ENCODE measurements around the gene ZNF736. TPM values are rescaled to one million over a fixed set of nuclear protein-coding genes. Genes with fewer than 3 reads are reported as not detected.
"Not testable (repeated sequence)": the region's sequence is repeated elsewhere in the genome, so short reads cannot be mapped to it uniquely, and the experiment has no call there.

ZNF736 gene
- total RNA-seq, 1 donor from 2014 or later, result not detected

DNA sequence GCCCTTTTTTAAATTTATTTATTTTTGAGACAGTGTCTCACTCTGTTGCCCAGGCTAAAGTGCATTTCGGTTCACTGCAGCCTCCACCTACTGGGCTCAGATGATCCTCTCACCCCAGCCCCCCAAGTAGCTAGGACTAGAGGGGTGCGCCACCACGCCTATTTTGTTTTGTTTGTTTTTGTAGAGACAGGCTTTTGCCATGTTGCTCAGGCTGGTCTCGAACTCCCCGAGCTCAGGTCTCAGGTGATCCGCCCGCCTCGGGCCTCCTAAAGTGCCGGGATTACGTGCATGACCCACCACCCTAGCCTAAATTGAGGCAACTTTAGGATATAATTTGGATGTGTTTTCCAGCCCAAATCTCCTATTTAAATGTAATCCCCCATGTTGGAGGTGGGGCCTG is 805 bp downstream of the ZNF736 start:
- no peak for DNase-seq (ENCODE audit: low read depth, low spot score)
- Mint-ChIP-seq H3K9me3 (peaks cover 7% of the 10 kb centered on the region), H3K4me1 (no peaks in the 10 kb centered on the region), H3K4me3 (no peak overlapping the region), H3K27ac (ENCODE audit: unreplicated experiment) (no peak overlapping the region), H3K27me3 (ENCODE audit: low read depth) (no peaks in the 10 kb centered on the region), H3K36me3 (ENCODE audit: low read depth) (peaks cover 2% of the 10 kb centered on the region)
- no peak for TF ChIP-seq CTCF (conservative IDR thresholded peaks at IDR 0.05)

GRCh38 chr7:64316031-64316742 is 2.4 kb downstream of the ZNF736 start:
- H3K27me3 Mint-ChIP-seq (ENCODE audit: low read depth); DNase-seq (ENCODE audit: low read depth, low spot score); H3K4me3 Mint-ChIP-seq; H3K27ac Mint-ChIP-seq (ENCODE audit: unreplicated experiment); H3K4me1 Mint-ChIP-seq; H3K9me3 Mint-ChIP-seq; H3K36me3 Mint-ChIP-seq (ENCODE audit: low read depth): not testable (repeated sequence)

GRCh38 chr7:64320547-64321513 is 7.1 kb downstream of the ZNF736 start:
- Mint-ChIP-seq H3K27ac (ENCODE audit: unreplicated experiment) (no peak overlapping the region), H3K36me3 (ENCODE audit: low read depth) (peaks cover 2% of the 10 kb centered on the region), H3K9me3 (peaks cover 12% of the 10 kb centered on the region), H3K4me1 (no peaks in the 10 kb centered on the region), H3K4me3 (no peak overlapping the region), H3K27me3 (ENCODE audit: low read depth) (no peaks in the 10 kb centered on the region)
- TF ChIP-seq CTCF (conservative IDR thresholded peaks at IDR 0.05), result no peak
- no peak for DNase-seq (ENCODE audit: low read depth, low spot score)

DNA sequence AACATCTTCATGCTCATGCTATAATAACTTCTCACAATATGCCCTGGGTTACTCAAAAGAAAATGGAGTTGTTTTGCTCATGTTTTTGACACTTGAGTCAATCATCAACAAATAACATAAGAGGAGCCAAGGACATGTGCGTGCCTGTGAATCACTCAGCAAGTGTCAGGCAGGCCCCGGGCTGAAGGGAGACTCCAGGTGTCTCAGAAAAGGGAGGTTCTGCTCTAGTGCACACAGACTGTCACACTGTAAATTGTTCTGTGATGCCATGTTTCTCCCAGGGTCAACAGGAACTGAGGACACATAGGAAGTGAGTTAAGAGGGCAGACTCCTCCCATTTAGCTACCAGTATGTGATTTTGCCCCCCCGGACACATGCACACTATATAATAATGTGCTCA is 10.4 kb downstream of the ZNF736 start:
- not testable (repeated sequence) for H3K27ac Mint-ChIP-seq (ENCODE audit: unreplicated experiment); DNase-seq (ENCODE audit: low read depth, low spot score); H3K27me3 Mint-ChIP-seq (ENCODE audit: low read depth); H3K4me1 Mint-ChIP-seq; H3K4me3 Mint-ChIP-seq; H3K36me3 Mint-ChIP-seq (ENCODE audit: low read depth)
- peaks cover 22% of the 10 kb centered on the region for H3K9me3 Mint-ChIP-seq

DNA sequence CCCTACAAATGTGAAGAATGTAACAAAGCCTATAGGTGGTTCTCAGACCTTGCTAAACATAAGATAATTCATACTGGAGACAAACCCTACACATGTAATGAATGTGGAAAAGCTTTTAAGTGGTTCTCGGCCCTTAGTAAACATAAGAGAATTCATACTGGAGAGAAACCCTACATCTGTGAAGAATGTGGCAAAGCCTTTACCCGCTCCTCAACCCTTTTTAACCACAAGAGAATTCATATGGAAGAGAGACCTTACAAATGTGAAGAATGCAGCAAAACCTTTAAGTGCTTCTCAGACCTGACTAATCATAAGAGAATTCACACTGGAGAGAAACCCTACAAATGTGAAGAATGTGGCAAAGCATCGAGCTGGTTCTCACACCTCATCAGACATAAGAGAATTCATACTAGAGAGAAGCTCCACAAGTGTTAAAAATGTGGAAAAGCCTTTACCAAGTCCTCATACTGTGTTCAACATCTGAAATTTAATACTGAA is 35.0 kb downstream of the ZNF736 start:
- Mint-ChIP-seq H3K36me3 (ENCODE audit: low read depth) (peaks cover 15% of the 10 kb centered on the region), H3K9me3 (peaks cover 19% of the 10 kb centered on the region)
- not testable (repeated sequence) for H3K4me3 Mint-ChIP-seq; H3K27ac Mint-ChIP-seq (ENCODE audit: unreplicated experiment); H3K27me3 Mint-ChIP-seq (ENCODE audit: low read depth); DNase-seq (ENCODE audit: low read depth, low spot score); H3K4me1 Mint-ChIP-seq

DNA sequence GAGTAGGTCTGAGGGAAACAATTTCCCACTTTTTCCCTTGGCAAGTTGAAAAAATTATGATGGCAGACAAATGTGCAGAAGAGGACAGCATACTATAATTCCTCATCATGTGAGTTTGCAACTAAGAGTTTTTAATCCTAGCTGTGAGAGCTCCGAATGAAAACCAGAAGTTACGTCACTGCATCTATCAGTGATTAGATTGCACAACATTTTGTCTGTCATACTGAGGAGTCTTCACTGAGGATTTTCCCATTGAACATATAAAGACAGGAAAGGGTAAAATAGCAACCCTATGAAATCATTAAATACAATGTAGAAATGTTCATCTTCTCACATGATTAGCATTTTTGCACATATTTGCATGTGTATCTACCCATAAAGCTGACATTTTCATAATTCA is 45.8 kb downstream of the ZNF736 start:
- H3K9me3 Mint-ChIP-seq, result peaks cover 11% of the 10 kb centered on the region
- DNase-seq (ENCODE audit: low read depth, low spot score), result no peak
- TF ChIP-seq CTCF (conservative IDR thresholded peaks at IDR 0.05), result no peak
- H3K4me1 Mint-ChIP-seq, result no peaks in the 10 kb centered on the region
- H3K27ac Mint-ChIP-seq (ENCODE audit: unreplicated experiment), result no peak overlapping the region
- H3K4me3 Mint-ChIP-seq, result no peak overlapping the region
- H3K27me3 Mint-ChIP-seq (ENCODE audit: low read depth), result no peaks in the 10 kb centered on the region
- H3K36me3 Mint-ChIP-seq (ENCODE audit: low read depth), result peaks cover 4% of the 10 kb centered on the region
